B cell (primary cell): ENCODE measurements around the gene USP20.

Experiments
- EZH2 ChIP-seq: IDR thresholded peaks from 2 replicates; pipeline ENCODE4 v1.6.1; 2012; ENCODE audit warnings: borderline replicate concordance, low read depth, mild to moderate bottlenecking, moderate library complexity, low read length; ENCODE audit not compliant: insufficient read depth, poor library complexity, severe bottlenecking
- TF ChIP-seq, protein P1 (sequence below): fragments of 200-600 bp; IDR thresholded peaks from one replicate; pipeline ENCODE4 v1.8.0; 2022; ENCODE audit warnings: antibody characterized with exemption, mild to moderate bottlenecking

- TF ChIP-seq, protein P1, sequence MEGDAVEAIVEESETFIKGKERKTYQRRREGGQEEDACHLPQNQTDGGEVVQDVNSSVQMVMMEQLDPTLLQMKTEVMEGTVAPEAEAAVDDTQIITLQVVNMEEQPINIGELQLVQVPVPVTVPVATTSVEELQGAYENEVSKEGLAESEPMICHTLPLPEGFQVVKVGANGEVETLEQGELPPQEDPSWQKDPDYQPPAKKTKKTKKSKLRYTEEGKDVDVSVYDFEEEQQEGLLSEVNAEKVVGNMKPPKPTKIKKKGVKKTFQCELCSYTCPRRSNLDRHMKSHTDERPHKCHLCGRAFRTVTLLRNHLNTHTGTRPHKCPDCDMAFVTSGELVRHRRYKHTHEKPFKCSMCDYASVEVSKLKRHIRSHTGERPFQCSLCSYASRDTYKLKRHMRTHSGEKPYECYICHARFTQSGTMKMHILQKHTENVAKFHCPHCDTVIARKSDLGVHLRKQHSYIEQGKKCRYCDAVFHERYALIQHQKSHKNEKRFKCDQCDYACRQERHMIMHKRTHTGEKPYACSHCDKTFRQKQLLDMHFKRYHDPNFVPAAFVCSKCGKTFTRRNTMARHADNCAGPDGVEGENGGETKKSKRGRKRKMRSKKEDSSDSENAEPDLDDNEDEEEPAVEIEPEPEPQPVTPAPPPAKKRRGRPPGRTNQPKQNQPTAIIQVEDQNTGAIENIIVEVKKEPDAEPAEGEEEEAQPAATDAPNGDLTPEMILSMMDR = no peak
- TF ChIP-seq EZH2 = no peak
These were observed 6.3 kb upstream of the USP20 start for GRCh38 chr9:129828969-129829368.
